DOHH2 (cell line): ENCODE results near the gene ALKBH8.

ENCODE experiments used
- EZH2phosphoT487 ChIP-seq: fragments of 200-600 bp; sonication (generic); IDR thresholded peaks from 2 replicates; pipeline ENCODE4 v1.6.1; 2017; ENCODE audit warnings: borderline replicate concordance, mild to moderate bottlenecking, antibody characterized with exemption, low read length, moderate library complexity, mixed read lengths
- TF ChIP-seq, protein P1 (sequence below): fragments of 200-600 bp; sonication (generic); IDR thresholded peaks from one replicate; pipeline ENCODE4 v1.5.1; 2014; ENCODE audit warnings: antibody characterized with exemption, mild to moderate bottlenecking, low read depth, low read length; ENCODE audit not compliant: poor library complexity, severe bottlenecking

DNA sequence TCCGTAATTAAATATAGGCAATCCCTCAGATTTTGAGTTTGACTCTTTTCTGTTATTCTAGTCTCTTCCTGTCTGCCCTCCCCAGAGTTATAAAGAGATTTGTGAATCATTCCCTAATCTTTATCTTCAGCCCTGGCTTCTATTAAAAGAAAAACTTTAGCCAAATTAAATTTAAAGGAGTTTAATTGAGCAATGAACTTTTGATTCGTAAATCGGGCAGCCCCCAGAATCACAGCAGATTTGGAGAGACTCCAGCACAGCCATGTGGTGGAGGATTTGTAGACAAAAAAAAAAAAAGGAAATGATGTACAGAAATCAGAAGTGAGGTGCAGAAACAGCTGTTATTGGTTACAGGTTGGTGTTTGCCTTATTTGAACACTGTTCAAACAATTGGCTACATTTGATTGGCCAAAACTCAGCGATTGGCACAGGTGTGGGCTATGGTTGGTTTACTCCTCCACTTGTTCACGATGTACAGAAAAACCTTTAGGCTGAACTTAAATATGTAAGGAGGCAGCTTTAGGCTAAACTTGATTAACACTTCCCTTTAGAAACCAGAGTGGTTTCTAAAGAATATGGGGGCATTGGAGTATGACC, 2.3 kb upstream of the ALKBH8 start:
- TF ChIP-seq, protein P1, sequence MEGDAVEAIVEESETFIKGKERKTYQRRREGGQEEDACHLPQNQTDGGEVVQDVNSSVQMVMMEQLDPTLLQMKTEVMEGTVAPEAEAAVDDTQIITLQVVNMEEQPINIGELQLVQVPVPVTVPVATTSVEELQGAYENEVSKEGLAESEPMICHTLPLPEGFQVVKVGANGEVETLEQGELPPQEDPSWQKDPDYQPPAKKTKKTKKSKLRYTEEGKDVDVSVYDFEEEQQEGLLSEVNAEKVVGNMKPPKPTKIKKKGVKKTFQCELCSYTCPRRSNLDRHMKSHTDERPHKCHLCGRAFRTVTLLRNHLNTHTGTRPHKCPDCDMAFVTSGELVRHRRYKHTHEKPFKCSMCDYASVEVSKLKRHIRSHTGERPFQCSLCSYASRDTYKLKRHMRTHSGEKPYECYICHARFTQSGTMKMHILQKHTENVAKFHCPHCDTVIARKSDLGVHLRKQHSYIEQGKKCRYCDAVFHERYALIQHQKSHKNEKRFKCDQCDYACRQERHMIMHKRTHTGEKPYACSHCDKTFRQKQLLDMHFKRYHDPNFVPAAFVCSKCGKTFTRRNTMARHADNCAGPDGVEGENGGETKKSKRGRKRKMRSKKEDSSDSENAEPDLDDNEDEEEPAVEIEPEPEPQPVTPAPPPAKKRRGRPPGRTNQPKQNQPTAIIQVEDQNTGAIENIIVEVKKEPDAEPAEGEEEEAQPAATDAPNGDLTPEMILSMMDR: no peak
- TF ChIP-seq EZH2phosphoT487: no peak
